Kidney epithelial cell (primary cell): ENCODE measurements around the gene SLC6A8. TPM values are rescaled to one million over a fixed set of nuclear protein-coding genes. Genes with fewer than 3 reads are reported as not detected.

Experiments used
- DNase-seq: peaks from one replicate; pipeline ENCODE4 v3.0.0-alpha.2; 2010; ENCODE audit warnings: low read depth
- H3K27me3 ChIP-seq: 2 replicates; pipeline ENCODE4 v1.6.0; 2011; ENCODE audit warnings: low read length; ENCODE audit not compliant: control insufficient read depth, insufficient read depth
- H3K36me3 ChIP-seq: 2 replicates; pipeline ENCODE4 v1.5.1; 2011; ENCODE audit warnings: low read length; ENCODE audit not compliant: control insufficient read depth, insufficient read depth
- H3K4me3 ChIP-seq: 2 replicates; pipeline ENCODE4 v1.5.1; 2011; ENCODE audit warnings: low read depth, mild to moderate bottlenecking, control low read depth, low read length
- CTCF ChIP-seq: IDR thresholded peaks from 2 replicates; pipeline ENCODE4 v1.5.1; 2011; ENCODE audit warnings: mild to moderate bottlenecking, moderate library complexity, low read length, control low read depth, inconsistent platforms; ENCODE audit not compliant: insufficient read depth, poor library complexity, severe bottlenecking
- total RNA-seq: library from RNA; depleted of rRNA; stranded (reverse); fragments of >200 nt; gene quantifications from 2 replicates; pipeline ENCODE4 v1.2.3, GENCODE V29; 2015

SLC6A8 gene
- total RNA-seq, 1 donor from 2014 or later, result 35.0 TPM

GRCh38 chrX:153653556-153653955 is 34.2 kb upstream of the SLC6A8 start:
- Histone ChIP-seq H3K27me3 (peaks cover 3% of the 10 kb centered on the region), H3K36me3 (no peaks in the 10 kb centered on the region), H3K4me3 (no peak overlapping the region)
- TF ChIP-seq CTCF, result no peak
- no peak for DNase-seq

DNA sequence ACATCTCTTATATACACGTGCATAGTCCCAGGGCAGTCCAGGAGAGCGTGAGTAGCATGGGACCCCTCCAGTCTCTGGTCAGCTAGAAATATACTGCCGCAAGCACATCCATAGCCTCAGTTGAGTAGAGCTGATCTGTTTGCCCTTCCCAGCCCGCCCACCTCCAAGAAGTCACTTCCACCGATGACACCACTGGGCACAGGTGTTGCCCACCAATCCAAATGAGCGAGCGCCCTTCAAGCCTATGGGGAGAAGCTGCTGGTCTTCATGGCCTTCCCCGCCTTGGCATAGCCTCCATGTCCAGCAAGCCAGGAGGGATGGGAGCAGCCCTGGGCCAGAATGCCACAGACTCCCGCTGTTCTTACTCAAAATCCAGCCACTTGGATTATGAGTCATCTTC is 30.6 kb upstream of the SLC6A8 start:
- Histone ChIP-seq H3K4me3 (no peak overlapping the region), H3K27me3 (peaks cover 4% of the 10 kb centered on the region), H3K36me3 (no peaks in the 10 kb centered on the region)
- no peak for DNase-seq
- no peak for TF ChIP-seq CTCF

DNA sequence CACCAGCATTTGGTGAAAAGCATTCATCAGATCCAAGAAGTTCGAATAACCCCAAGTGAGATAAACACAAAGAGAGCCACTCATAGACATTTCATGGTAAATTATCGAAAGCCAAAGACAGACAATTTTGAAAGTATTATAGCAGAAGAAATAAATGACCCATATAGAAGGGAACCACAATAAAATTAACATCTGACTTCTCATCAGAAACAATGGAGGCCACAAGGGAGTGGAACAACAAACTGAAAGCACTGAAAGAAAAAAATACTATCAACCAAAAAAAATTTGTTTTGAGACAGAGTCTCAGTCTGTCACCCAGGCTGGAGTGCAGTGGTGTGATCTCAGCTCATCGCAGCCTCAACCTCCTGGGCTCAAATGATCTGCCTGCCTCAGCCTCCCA is 28.5 kb upstream of the SLC6A8 start:
- Histone ChIP-seq H3K4me3 (no peak overlapping the region), H3K27me3 (peaks cover 6% of the 10 kb centered on the region), H3K36me3 (no peaks in the 10 kb centered on the region)
- no peak for DNase-seq
- TF ChIP-seq CTCF, result no peak

- no peak for DNase-seq
- peaks cover 10% of the 10 kb centered on the region for H3K27me3 ChIP-seq
- H3K36me3 ChIP-seq, result no peaks in the 10 kb centered on the region
- H3K4me3 ChIP-seq, result no peak overlapping the region
- TF ChIP-seq CTCF, result peak; percentile 34
These were observed 25.5 kb upstream of the SLC6A8 start for GRCh38 chrX:153662266-153662665.

- Histone ChIP-seq H3K4me3 (no peak overlapping the region), H3K36me3 (no peaks in the 10 kb centered on the region), H3K27me3 (peaks cover 12% of the 10 kb centered on the region)
- TF ChIP-seq CTCF, result no peak
- DNase-seq, result no peak
These were observed 21.9 kb upstream of the SLC6A8 start for GRCh38 chrX:153665726-153666306.

DNA sequence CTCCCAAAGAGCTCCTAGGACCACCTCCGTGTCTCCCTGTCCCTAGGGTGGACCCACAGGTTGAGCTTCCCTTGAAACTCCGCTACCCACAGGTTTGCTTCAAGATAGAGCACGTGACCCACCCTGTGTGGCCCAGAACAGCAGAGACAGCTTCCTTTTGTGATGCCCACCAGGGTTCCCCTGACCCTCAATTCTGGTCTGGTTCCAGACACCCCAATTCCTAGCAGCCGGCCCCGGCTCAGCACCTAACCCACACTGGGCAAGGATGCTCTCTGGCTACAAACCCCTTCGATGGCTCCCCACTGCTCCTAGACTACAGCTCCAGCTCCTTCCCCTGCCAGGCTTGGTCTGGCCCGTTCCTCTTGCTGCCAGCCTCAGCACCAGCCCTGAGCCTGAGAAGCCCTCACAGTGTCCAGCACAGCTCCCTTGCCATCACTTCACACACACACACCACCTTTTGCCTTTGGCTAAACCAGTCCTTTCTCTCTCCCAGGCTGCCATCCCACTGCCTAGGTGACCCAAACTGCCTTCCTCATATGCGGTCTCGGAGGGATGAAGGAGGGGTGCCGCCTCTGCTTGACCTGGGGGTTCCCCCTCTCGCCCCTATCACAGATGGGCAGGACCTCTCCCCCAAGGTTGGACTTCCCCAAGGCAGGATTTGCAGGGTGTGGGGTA is 20.3 kb upstream of the SLC6A8 start:
- DNase-seq, result no peak

More for the DNA sequence above, 20.3 kb upstream of the SLC6A8 start:
- no peak for TF ChIP-seq CTCF
- Histone ChIP-seq H3K27me3 (peaks cover 6% of the 10 kb centered on the region), H3K4me3 (no peak overlapping the region), H3K36me3 (no peaks in the 10 kb centered on the region)
